Esophagus squamous epithelium (tissue), 4 donors: ENCODE data around the gene RANBP9.

Source experiments
- POLR2A ChIP-seq, 4 donors: fragments of 450-650 bp; IDR thresholded peaks; one replicate each; pipeline ENCODE4 v1.6.1; 2017; ENCODE audit warnings: antibody characterized with exemption in 4 of 4, mild to moderate bottlenecking in 4 of 4, moderate library complexity in 3 of 4
- TF ChIP-seq, protein P1 (sequence below), 6 experiments: fragments of 450-650 bp in 4 of 6; fragments of 200-600 bp in 2 of 6; sonication (generic) in 2 of 6; IDR thresholded peaks; one replicate each; pipeline ENCODE4 v1.5.1; 2016 to 2019; ENCODE audit warnings: antibody characterized with exemption in 6 of 6, mild to moderate bottlenecking in 4 of 6, moderate library complexity in 4 of 6

DNA sequence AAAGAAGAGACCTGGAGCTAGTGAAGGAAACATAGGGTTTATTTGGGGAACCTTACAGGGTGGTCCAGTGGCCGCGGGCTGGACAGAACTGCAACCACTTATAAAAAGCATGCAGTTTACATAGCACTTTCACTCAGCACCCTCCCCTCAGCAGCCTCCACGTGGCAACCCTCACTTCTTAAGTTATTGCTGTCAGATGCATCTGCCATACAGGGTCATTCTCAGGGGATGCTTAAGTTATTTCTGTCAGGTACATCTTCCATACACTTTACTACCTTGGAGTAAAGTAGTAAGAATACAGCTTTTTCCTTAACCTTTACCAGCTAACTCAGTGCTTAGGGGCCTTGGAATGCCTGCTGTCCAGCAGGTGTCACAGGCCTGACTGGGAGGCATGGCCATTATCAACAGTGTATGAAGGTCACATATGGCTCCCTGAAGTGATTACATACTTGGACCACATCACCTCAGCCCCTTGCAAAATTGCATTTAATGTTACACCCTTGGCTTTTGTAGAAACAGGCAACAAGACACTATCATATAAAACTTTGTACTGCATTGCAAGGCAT, 98.5 kb downstream of the RANBP9 start:
- TF ChIP-seq, protein P1, sequence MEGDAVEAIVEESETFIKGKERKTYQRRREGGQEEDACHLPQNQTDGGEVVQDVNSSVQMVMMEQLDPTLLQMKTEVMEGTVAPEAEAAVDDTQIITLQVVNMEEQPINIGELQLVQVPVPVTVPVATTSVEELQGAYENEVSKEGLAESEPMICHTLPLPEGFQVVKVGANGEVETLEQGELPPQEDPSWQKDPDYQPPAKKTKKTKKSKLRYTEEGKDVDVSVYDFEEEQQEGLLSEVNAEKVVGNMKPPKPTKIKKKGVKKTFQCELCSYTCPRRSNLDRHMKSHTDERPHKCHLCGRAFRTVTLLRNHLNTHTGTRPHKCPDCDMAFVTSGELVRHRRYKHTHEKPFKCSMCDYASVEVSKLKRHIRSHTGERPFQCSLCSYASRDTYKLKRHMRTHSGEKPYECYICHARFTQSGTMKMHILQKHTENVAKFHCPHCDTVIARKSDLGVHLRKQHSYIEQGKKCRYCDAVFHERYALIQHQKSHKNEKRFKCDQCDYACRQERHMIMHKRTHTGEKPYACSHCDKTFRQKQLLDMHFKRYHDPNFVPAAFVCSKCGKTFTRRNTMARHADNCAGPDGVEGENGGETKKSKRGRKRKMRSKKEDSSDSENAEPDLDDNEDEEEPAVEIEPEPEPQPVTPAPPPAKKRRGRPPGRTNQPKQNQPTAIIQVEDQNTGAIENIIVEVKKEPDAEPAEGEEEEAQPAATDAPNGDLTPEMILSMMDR (IDR thresholded peaks at IDR 0.05): no peak
- TF ChIP-seq POLR2A (IDR thresholded peaks at IDR 0.05): no peak
